Nephron (organoid): ENCODE measurements around the gene KRT9.
"Not testable (repeated sequence)": the region's sequence is repeated elsewhere in the genome, so short reads cannot be mapped to it uniquely, and the experiment has no call there.

Source experiments
- H3K27ac Mint-ChIP-seq, 3 experiments: 2 replicates each; pipeline ENCODE4 v1.8.0; 2020; ENCODE audit warnings: mixed read lengths in 3 of 3, mild to moderate bottlenecking in 2 of 3, moderate library complexity in 1 of 3
- H3K27me3 Mint-ChIP-seq: 2 replicates; pipeline ENCODE4 v1.8.0; 2021; ENCODE audit warnings: low read depth, mild to moderate bottlenecking, moderate library complexity, mixed read lengths
- H3K36me3 Mint-ChIP-seq: 2 replicates; pipeline ENCODE4 v1.8.0; 2020; ENCODE audit warnings: low read depth, mixed read lengths
- H3K4me1 Mint-ChIP-seq: 2 replicates; pipeline ENCODE4 v1.8.0; 2020; ENCODE audit warnings: mixed read lengths
- H3K4me3 Mint-ChIP-seq, 3 experiments: 2 replicates each; pipeline ENCODE4 v1.8.0; 2020; ENCODE audit warnings: mild to moderate bottlenecking in 3 of 3, mixed read lengths in 3 of 3, moderate library complexity in 2 of 3
- H3K9me3 Mint-ChIP-seq: 2 replicates; pipeline ENCODE4 v1.8.0; 2020; ENCODE audit warnings: mixed read lengths
- TF ChIP-seq, protein P1 (sequence below), 3 experiments: fragments of 200-600 bp; sonication (generic); IDR thresholded peaks; one replicate each; pipeline ENCODE4 v1.5.0; 2021; ENCODE audit warnings: antibody characterized with exemption in 3 of 3; ENCODE audit not compliant: unreplicated experiment in 3 of 3

The KRT9 gene

DNA sequence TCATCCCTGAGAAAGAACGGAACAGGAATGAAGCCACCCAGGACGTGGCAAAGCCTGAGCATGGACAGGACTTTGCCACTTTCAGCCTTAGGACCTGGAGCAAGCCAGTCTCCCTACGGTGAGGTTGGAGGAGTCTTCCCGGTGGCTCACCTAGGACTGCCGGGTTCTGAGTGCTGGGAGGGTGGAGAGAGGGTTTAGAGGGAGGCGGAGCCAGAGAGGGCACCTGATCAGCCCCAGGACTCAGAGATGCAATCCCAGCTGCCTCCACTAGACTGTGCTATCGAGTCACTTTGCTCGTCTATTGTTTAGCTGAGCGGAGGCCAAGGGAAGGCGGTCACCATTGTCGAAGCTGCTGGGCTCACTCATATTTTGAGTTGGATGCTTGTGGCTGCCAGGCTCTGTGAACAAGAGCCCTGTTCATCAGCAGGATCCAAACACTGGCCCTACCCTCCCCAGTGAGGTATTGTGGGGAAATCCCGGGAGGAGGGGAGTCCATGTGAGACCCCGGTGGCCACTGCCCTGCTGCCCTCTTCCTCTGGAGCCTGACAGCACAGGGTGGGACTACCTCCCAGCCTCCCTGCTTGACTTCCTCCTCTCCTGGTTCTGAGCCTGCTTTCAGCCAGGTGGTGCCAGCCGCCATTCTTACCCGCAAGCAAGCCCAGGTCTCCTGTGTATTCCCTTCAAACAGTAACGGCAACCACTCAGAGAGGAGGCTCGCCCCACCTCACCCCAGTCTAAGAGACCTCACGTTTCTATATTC, 7.8 kb upstream of the KRT9 start:
- Mint-ChIP-seq H3K4me1 (peaks cover 5% of the 10 kb centered on the region), H3K9me3 (no peaks in the 10 kb centered on the region), H3K36me3 (no peaks in the 10 kb centered on the region), H3K27ac (peak overlapping the region in 1 of 3 experiments; percentile 33), H3K27me3 (peaks cover 49% of the 10 kb centered on the region), H3K4me3 (no peak overlapping the region)
- TF ChIP-seq, protein P1, sequence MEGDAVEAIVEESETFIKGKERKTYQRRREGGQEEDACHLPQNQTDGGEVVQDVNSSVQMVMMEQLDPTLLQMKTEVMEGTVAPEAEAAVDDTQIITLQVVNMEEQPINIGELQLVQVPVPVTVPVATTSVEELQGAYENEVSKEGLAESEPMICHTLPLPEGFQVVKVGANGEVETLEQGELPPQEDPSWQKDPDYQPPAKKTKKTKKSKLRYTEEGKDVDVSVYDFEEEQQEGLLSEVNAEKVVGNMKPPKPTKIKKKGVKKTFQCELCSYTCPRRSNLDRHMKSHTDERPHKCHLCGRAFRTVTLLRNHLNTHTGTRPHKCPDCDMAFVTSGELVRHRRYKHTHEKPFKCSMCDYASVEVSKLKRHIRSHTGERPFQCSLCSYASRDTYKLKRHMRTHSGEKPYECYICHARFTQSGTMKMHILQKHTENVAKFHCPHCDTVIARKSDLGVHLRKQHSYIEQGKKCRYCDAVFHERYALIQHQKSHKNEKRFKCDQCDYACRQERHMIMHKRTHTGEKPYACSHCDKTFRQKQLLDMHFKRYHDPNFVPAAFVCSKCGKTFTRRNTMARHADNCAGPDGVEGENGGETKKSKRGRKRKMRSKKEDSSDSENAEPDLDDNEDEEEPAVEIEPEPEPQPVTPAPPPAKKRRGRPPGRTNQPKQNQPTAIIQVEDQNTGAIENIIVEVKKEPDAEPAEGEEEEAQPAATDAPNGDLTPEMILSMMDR (IDR thresholded peaks at IDR 0.05; ENCODE audit: unreplicated experiment in 3 of 3) = peak; percentile 68 to 77 (median 76)

GRCh38 chr17:41578971-41579370, 7.1 kb upstream of the KRT9 start:
- Mint-ChIP-seq H3K27me3 (peaks cover 44% of the 10 kb centered on the region), H3K27ac (no peak overlapping the region), H3K9me3 (no peaks in the 10 kb centered on the region), H3K4me3 (no peak overlapping the region), H3K36me3 (no peaks in the 10 kb centered on the region), H3K4me1 (peaks cover 5% of the 10 kb centered on the region)
- TF ChIP-seq, protein P1 (IDR thresholded peaks at IDR 0.05; ENCODE audit: unreplicated experiment in 3 of 3) = no peak

DNA sequence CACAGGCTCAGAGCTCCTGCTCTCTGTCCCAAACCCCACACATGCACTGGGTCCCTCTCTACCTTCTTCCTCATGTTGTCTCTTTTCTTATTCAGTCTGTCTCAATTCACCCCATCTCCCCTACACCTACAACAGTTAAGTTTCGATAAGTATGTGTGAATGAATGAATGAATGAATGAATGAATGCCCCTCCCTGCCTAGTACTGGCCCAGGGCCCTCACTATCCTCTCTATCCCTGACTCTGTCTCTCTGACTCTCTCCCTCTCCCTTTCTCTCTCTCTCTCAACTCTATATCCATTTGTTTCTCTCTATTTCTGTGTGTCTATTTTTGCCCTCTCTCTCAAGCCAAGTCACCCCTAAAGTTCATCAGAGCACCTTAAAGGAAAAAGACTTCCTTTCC, 6.7 kb upstream of the KRT9 start:
- H3K9me3 Mint-ChIP-seq = no peaks in the 10 kb centered on the region
- peaks cover 5% of the 10 kb centered on the region for H3K4me1 Mint-ChIP-seq
- H3K36me3 Mint-ChIP-seq = no peaks in the 10 kb centered on the region
- H3K4me3 Mint-ChIP-seq = no peak overlapping the region
- TF ChIP-seq, protein P1 (IDR thresholded peaks at IDR 0.05; ENCODE audit: unreplicated experiment in 3 of 3) = no peak
- H3K27ac Mint-ChIP-seq = no peak overlapping the region
- H3K27me3 Mint-ChIP-seq = peaks cover 42% of the 10 kb centered on the region

DNA sequence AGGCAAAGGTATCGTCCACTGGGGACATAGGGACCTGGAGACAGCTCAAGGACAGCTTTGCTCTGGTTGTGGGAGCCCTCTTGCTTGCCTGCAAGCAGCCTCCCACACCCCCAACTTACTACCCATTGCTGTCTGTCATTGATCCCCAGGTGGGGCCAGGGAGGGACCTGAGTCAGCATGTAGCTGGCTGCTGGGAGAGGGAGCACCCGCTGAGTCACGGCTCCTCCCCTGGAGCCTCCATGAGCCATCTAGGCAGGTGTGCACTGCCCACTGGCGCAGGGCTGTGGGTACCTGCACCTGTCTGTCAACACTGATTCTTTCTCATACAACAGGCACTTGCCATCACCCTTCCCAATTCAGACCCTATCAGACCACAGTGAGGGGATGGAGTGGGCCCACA, 4.9 kb upstream of the KRT9 start:
- not testable (repeated sequence) for H3K4me1 Mint-ChIP-seq, H3K36me3 Mint-ChIP-seq, H3K4me3 Mint-ChIP-seq, H3K27ac Mint-ChIP-seq, H3K9me3 Mint-ChIP-seq
- peaks cover 43% of the 10 kb centered on the region for H3K27me3 Mint-ChIP-seq

GRCh38 chr17:41575336-41575735, 3.5 kb upstream of the KRT9 start:
- Mint-ChIP-seq H3K36me3 (no peaks in the 10 kb centered on the region), H3K27me3 (peaks cover 39% of the 10 kb centered on the region), H3K9me3 (no peaks in the 10 kb centered on the region), H3K27ac (no peak overlapping the region), H3K4me3 (no peak overlapping the region), H3K4me1 (peaks cover 5% of the 10 kb centered on the region)
- TF ChIP-seq, protein P1 (IDR thresholded peaks at IDR 0.05; ENCODE audit: unreplicated experiment in 3 of 3) = no peak

- Mint-ChIP-seq H3K36me3 (no peaks in the 10 kb centered on the region), H3K27ac (no peak overlapping the region), H3K9me3 (no peaks in the 10 kb centered on the region), H3K27me3 (peaks cover 48% of the 10 kb centered on the region), H3K4me3 (no peak overlapping the region), H3K4me1 (peaks cover 10% of the 10 kb centered on the region)
- TF ChIP-seq, protein P1 (IDR thresholded peaks at IDR 0.05; ENCODE audit: unreplicated experiment in 3 of 3) = no peak
Observed at GRCh38 chr17:41567317-41567716, 4.5 kb downstream of the KRT9 start.
